H9 (cell line): ENCODE data around the gene GABBR2. TPM values are rescaled to one million over a fixed set of nuclear protein-coding genes. Genes with fewer than 3 reads are reported as not detected.

Experiments
- DNase-seq: peaks from one replicate; pipeline ENCODE4 v3.0.0-alpha.2; 2017
- H2AFZ ChIP-seq: one replicate; pipeline ENCODE4 v1.6.1; 2013; ENCODE audit warnings: mild to moderate bottlenecking, low read length, control low read depth, moderate library complexity
- H2AK5ac ChIP-seq: 2 replicates; pipeline ENCODE4 v1.6.1; 2013; ENCODE audit warnings: low read length, control low read depth, mixed read lengths; ENCODE audit not compliant: insufficient read length
- H2BK120ac ChIP-seq: one replicate; pipeline ENCODE4 v1.6.1; 2013; ENCODE audit warnings: low read depth, mild to moderate bottlenecking, low read length, control low read depth, inconsistent platforms; ENCODE audit not compliant: poor library complexity, severe bottlenecking
- H2BK12ac ChIP-seq: 2 replicates; pipeline ENCODE4 v1.6.1; 2013; ENCODE audit warnings: low read length, control low read depth, mixed read lengths, low read depth; ENCODE audit not compliant: insufficient read length
- H2BK15ac ChIP-seq: 2 replicates; pipeline ENCODE4 v1.6.1; 2013; ENCODE audit warnings: low read depth, low read length, control low read depth
- H2BK20ac ChIP-seq: one replicate; pipeline ENCODE4 v1.6.1; 2013; ENCODE audit warnings: low read depth, mild to moderate bottlenecking, low read length, control low read depth, inconsistent platforms; ENCODE audit not compliant: poor library complexity, severe bottlenecking
- H2BK5ac ChIP-seq: 2 replicates; pipeline ENCODE4 v1.6.1; 2013; ENCODE audit warnings: low read length, control low read depth, mixed read lengths; ENCODE audit not compliant: insufficient read length
- H3K14ac ChIP-seq: 2 replicates; pipeline ENCODE4 v1.6.1; 2013; ENCODE audit warnings: low read length, control low read depth; ENCODE audit not compliant: insufficient read depth
- H3K18ac ChIP-seq: 2 replicates; pipeline ENCODE4 v1.6.1; 2013; ENCODE audit warnings: low read depth, mild to moderate bottlenecking, mixed read lengths, low read length, control low read depth; ENCODE audit not compliant: insufficient read length
- H3K23ac ChIP-seq: 2 replicates; pipeline ENCODE4 v1.6.1; 2013; ENCODE audit warnings: low read length, control low read depth, mixed read lengths, low read depth; ENCODE audit not compliant: insufficient read length
- H3K23me2 ChIP-seq: 2 replicates; pipeline ENCODE4 v1.6.1; 2013; ENCODE audit warnings: low read depth, mild to moderate bottlenecking, mixed read lengths, low read length, control low read depth; ENCODE audit not compliant: insufficient read length, poor library complexity, severe bottlenecking
- H3K27ac ChIP-seq: 2 replicates; pipeline ENCODE4 v1.5.1; 2013; ENCODE audit warnings: low read length, control low read depth, mixed read lengths, low read depth; ENCODE audit not compliant: insufficient read length
- H3K27me3 ChIP-seq: 2 replicates; pipeline ENCODE4 v1.6.1; 2013; ENCODE audit warnings: low read length, control low read depth, inconsistent platforms; ENCODE audit not compliant: insufficient read depth
- H3K4ac ChIP-seq: 2 replicates; pipeline ENCODE4 v1.6.1; 2013; ENCODE audit warnings: low read depth, mild to moderate bottlenecking, control low read depth, inconsistent platforms, low read length, moderate library complexity
- H3K4me1 ChIP-seq: 2 replicates; pipeline ENCODE4 v1.6.1; 2013; ENCODE audit warnings: low read length, control low read depth, inconsistent platforms; ENCODE audit not compliant: insufficient read depth
- H3K4me2 ChIP-seq: 2 replicates; pipeline ENCODE4 v1.6.1; 2013; ENCODE audit warnings: low read length, control low read depth, mixed read lengths; ENCODE audit not compliant: insufficient read length, insufficient read depth
- H3K56ac ChIP-seq: 2 replicates; pipeline ENCODE4 v1.6.1; 2013; ENCODE audit warnings: low read depth, mild to moderate bottlenecking, mixed read lengths, low read length, control low read depth; ENCODE audit not compliant: insufficient read length
- H3K79me1 ChIP-seq: 2 replicates; pipeline ENCODE4 v1.6.1; 2013; ENCODE audit warnings: low read depth, mild to moderate bottlenecking, moderate library complexity, low read length, control low read depth, inconsistent platforms; ENCODE audit not compliant: insufficient read depth, poor library complexity, severe bottlenecking
- H3K79me2 ChIP-seq: 2 replicates; pipeline ENCODE4 v1.6.1; 2013; ENCODE audit warnings: low read length, control low read depth, inconsistent platforms; ENCODE audit not compliant: insufficient read depth
- H3K9ac ChIP-seq: 2 replicates; pipeline ENCODE4 v1.6.1; 2013; ENCODE audit warnings: low read length, control low read depth, mixed read lengths; ENCODE audit not compliant: insufficient read length; ENCODE audit errors: extremely low read depth
- H3K9me3 ChIP-seq: one replicate; pipeline ENCODE4 v1.6.1; 2013; ENCODE audit warnings: low read depth, low read length, inconsistent platforms; ENCODE audit not compliant: control insufficient read depth
- H3T11ph ChIP-seq: one replicate; pipeline ENCODE4 v1.6.1; 2013; ENCODE audit warnings: mild to moderate bottlenecking, low read length, control low read depth, inconsistent platforms
- H4K20me1 ChIP-seq: one replicate; pipeline ENCODE4 v1.6.1; 2013; ENCODE audit not compliant: control insufficient read depth, insufficient read length, insufficient read depth
- H4K5ac ChIP-seq: 2 replicates; pipeline ENCODE4 v1.6.1; 2013; ENCODE audit warnings: low read depth, mild to moderate bottlenecking, mixed read lengths, low read length, control low read depth; ENCODE audit not compliant: insufficient read length
- H4K8ac ChIP-seq: replicated peaks from 2 replicates; pipeline ENCODE4 v1.6.1; 2013; ENCODE audit warnings: low read length, control low read depth, mixed read lengths, low read depth; ENCODE audit not compliant: insufficient read length
- H4K91ac ChIP-seq: 2 replicates; pipeline ENCODE4 v1.6.1; 2013; ENCODE audit warnings: low read depth, mild to moderate bottlenecking, moderate library complexity, mixed read lengths, low read length, control low read depth; ENCODE audit not compliant: insufficient read length
- H3K27ac Mint-ChIP-seq, 3 experiments: 2 replicates in 2 of 3; 3 replicates in 1 of 3; pipeline ENCODE4 v1.8.0; 2020 to 2021; ENCODE audit warnings: mixed read lengths in 3 of 3, mild to moderate bottlenecking in 1 of 3, moderate library complexity in 1 of 3
- H3K27me3 Mint-ChIP-seq: 2 replicates; pipeline ENCODE4 v1.8.0; 2021; ENCODE audit warnings: low read depth, mild to moderate bottlenecking, moderate library complexity, mixed read lengths
- H3K36me3 Mint-ChIP-seq, 3 experiments: 2 replicates in 2 of 3; 3 replicates in 1 of 3; pipeline ENCODE4 v1.8.0; 2020 to 2021; ENCODE audit warnings: low read depth in 3 of 3, mixed read lengths in 3 of 3; ENCODE audit not compliant: insufficient read depth in 1 of 3
- H3K4me1 Mint-ChIP-seq, 2 experiments: 2 replicates each; pipeline ENCODE4 v1.8.0; 2020; ENCODE audit warnings: mixed read lengths in 2 of 2
- H3K4me3 Mint-ChIP-seq, 2 experiments: 2 replicates in 1 of 2; 3 replicates in 1 of 2; pipeline ENCODE4 v1.8.0; 2020 to 2021; ENCODE audit warnings: mild to moderate bottlenecking in 2 of 2, mixed read lengths in 2 of 2, moderate library complexity in 1 of 2
- H3K9me3 Mint-ChIP-seq, 2 experiments: 2 replicates in 1 of 2; 3 replicates in 1 of 2; pipeline ENCODE4 v1.8.0; 2020; ENCODE audit warnings: mild to moderate bottlenecking in 2 of 2, mixed read lengths in 2 of 2, moderate library complexity in 1 of 2
- WGBS: extraction: QIAGEN DNeasy Blood & Tissue Kit; methylation state at CpG from one replicate; pipeline ENCODE4 v1.1.7; 2013; ENCODE audit warnings: missing lambda C conversion rate, low lambda C conversion rate, mixed read lengths; ENCODE audit not compliant: insufficient read length; ENCODE audit errors: extremely low coverage; 5-methylcytosine and 5-hydroxymethylcytosine counted together
- total RNA-seq: library from RNA; stranded (reverse); gene quantifications from 2 replicates; pipeline ENCODE4 v1.2.1, GENCODE V29; 2021
- TF ChIP-seq, protein P1 (sequence below): fragments of 200-600 bp; sonication (generic); conservative IDR thresholded peaks from 3 replicates; pipeline ENCODE4 v1.8.0; 2021; ENCODE audit warnings: antibody characterized with exemption, mild to moderate bottlenecking

The GABBR2 gene
- total RNA-seq, 1 experiment from 2014 or later = 0.66 TPM

DNA sequence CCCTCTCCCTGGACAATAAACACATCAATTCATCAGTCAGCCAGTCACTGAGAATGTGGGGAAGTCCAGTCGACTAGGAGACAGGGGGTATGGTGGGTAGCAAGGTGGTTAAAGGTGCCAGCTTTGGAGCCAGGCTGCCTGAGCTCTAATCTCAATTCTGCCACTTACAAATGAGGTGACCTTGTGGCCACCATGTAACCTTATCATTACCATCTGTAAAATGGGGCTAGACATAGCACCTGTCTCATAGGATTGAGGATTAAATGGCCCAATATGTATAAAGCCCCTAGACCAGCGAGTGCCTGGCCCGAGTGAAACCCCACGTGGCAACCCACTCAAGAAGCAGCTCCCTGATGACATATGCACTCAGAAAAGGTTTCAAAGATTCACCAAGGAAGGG is 380.0 kb downstream of the GABBR2 start:
- Histone ChIP-seq H3K14ac (no peak overlapping the region), H3K4me1 (no peaks in the 10 kb centered on the region), H3K9ac (no peak overlapping the region), H3T11ph (no peak overlapping the region), H4K91ac (no peak overlapping the region), H3K79me1 (no peaks in the 10 kb centered on the region), H3K18ac (no peak overlapping the region), H3K23me2 (no peaks in the 10 kb centered on the region), H3K79me2 (no peaks in the 10 kb centered on the region), H2BK5ac (no peak overlapping the region), H4K5ac (no peak overlapping the region), H2BK20ac (no peak overlapping the region), H2BK12ac (no peak overlapping the region), H2AK5ac (no peak overlapping the region), H2BK15ac (no peak overlapping the region), H3K4me2 (no peak overlapping the region), H4K8ac (no peak overlapping the region), H3K23ac (no peak overlapping the region), H3K56ac (no peak overlapping the region), H3K4ac (no peak overlapping the region), H2AFZ (no peak overlapping the region), H3K9me3 (no peaks in the 10 kb centered on the region), H4K20me1 (no peaks in the 10 kb centered on the region), H3K27ac (no peak overlapping the region), H2BK120ac (no peak overlapping the region), H3K27me3 (no peaks in the 10 kb centered on the region)
- no CpG with 5 or more reads among the region's 4 CpGs for WGBS
- Mint-ChIP-seq H3K4me1 (no peaks in the 10 kb centered on the region), H3K9me3 (no peaks in the 10 kb centered on the region), H3K4me3 (no peak overlapping the region), H3K36me3 (no peaks in the 10 kb centered on the region), H3K27ac (no peak overlapping the region), H3K27me3 (no peaks in the 10 kb centered on the region)
- no peak for DNase-seq
- TF ChIP-seq, protein P1, sequence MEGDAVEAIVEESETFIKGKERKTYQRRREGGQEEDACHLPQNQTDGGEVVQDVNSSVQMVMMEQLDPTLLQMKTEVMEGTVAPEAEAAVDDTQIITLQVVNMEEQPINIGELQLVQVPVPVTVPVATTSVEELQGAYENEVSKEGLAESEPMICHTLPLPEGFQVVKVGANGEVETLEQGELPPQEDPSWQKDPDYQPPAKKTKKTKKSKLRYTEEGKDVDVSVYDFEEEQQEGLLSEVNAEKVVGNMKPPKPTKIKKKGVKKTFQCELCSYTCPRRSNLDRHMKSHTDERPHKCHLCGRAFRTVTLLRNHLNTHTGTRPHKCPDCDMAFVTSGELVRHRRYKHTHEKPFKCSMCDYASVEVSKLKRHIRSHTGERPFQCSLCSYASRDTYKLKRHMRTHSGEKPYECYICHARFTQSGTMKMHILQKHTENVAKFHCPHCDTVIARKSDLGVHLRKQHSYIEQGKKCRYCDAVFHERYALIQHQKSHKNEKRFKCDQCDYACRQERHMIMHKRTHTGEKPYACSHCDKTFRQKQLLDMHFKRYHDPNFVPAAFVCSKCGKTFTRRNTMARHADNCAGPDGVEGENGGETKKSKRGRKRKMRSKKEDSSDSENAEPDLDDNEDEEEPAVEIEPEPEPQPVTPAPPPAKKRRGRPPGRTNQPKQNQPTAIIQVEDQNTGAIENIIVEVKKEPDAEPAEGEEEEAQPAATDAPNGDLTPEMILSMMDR = no peak
